WI38 (cell line): Measurements from ENCODE around the gene GTF2F2.

Source experiments
- H3K4me3 ChIP-seq: 2 replicates; pipeline ENCODE4 v1.5.1; 2011; ENCODE audit warnings: low read depth, mild to moderate bottlenecking, control low read depth, low read length
- TF ChIP-seq, protein P1 (sequence below): IDR thresholded peaks from 2 replicates; pipeline ENCODE4 v1.5.1; 2012; ENCODE audit warnings: low read depth, mild to moderate bottlenecking, control low read depth, low read length

The GTF2F2 gene

DNA sequence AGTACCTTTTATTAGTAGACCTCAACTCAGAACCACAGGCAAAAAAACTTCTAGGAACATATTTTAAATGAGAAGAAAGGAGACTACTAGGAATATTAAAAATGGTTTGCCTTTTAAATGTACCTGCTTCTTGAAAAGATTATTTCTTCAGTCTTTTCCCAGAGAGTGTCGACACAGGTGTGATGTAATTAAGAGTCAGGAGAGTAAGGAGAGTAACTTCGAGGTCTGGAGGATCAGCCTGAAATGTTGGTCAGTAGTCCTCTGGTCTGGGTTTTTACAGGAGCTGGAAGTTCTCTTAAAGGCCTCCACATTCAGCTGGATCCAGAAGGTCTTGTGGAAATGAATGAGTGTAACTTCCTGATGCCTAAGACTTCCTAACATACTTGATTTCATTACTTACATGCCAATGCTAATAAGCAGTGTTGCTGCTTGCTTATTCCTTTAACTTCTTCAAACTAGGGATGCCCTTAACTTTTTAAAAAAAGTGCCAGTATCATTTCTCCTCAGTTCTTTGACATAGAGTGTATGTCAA lies 80.5 kb downstream of the GTF2F2 start, which contains the start of gene KCTD4:
Gene KCTD4, minus strand, starts transcription at position 345 of the 532 bp plus-strand sequence. CDS start 6,478 bp downstream, outside the sequence.
- TF ChIP-seq, protein P1, sequence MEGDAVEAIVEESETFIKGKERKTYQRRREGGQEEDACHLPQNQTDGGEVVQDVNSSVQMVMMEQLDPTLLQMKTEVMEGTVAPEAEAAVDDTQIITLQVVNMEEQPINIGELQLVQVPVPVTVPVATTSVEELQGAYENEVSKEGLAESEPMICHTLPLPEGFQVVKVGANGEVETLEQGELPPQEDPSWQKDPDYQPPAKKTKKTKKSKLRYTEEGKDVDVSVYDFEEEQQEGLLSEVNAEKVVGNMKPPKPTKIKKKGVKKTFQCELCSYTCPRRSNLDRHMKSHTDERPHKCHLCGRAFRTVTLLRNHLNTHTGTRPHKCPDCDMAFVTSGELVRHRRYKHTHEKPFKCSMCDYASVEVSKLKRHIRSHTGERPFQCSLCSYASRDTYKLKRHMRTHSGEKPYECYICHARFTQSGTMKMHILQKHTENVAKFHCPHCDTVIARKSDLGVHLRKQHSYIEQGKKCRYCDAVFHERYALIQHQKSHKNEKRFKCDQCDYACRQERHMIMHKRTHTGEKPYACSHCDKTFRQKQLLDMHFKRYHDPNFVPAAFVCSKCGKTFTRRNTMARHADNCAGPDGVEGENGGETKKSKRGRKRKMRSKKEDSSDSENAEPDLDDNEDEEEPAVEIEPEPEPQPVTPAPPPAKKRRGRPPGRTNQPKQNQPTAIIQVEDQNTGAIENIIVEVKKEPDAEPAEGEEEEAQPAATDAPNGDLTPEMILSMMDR, result no peak
- H3K4me3 ChIP-seq, result peak within 1 kb of the TSS; percentile 12; the same call in 1 of the 2 replicates

DNA sequence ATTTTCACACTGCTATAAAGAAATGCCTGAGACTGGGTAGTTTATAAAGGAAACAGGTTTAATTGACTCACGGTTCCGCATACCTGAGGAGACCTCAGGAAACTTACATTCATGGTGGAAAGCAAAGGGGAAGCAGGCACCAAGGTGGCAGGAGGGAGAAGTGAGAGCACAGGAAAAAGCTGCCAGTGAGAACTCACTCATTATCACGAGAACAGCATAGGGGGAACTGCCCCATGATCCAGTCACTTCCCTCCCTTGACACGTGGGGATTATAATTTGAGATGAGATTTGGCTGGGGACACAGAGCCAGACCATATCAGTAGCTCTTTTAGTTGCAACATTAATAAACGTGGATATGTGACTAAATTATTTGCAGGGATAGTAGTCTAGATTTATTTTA lies 84.8 kb downstream of the GTF2F2 start:
- no peak overlapping the region for H3K4me3 ChIP-seq
- TF ChIP-seq, protein P1, result no peak

DNA sequence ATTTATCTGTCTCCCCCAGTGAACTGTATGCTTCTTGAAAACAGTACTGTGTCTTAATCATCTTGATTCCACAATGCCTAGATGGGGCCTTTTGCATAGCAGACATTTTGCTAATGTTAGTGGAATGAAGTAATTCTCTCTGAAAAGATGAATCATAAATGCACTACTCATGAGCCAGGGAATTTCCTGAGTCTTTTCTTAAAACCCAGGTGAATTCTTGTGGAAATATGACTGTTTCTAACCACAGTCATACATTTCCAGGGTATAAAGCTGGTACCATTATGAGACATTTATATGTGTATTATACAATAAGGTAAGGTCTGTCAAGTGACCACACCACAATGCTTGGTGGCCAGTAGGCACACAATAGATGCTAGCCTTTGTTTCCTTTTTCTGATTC lies 86.0 kb downstream of the GTF2F2 start:
- TF ChIP-seq, protein P1, result no peak
- no peak overlapping the region for H3K4me3 ChIP-seq

DNA sequence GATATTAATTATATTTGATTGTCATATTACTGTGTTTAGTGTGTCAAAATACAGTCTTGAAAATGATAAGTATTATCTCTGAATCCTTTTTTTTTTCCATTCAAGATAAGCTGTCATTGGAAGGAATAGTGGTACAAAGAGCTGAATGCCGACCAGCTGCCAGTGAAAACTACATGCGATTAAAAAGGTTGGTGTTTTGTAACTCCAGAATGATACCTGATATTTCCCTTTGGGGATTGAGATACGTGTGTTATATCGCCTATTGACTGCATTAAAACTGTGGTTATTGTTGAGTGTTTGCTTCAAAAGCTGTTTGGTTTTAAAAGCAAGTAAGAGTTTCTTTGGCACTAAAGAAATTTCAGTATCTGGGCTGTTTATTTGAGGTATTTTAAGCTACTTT lies 87.0 kb downstream of the GTF2F2 start:
- peak overlapping the region; percentile 12; the same call in 1 of the 2 replicates for H3K4me3 ChIP-seq
- TF ChIP-seq, protein P1, result no peak

DNA sequence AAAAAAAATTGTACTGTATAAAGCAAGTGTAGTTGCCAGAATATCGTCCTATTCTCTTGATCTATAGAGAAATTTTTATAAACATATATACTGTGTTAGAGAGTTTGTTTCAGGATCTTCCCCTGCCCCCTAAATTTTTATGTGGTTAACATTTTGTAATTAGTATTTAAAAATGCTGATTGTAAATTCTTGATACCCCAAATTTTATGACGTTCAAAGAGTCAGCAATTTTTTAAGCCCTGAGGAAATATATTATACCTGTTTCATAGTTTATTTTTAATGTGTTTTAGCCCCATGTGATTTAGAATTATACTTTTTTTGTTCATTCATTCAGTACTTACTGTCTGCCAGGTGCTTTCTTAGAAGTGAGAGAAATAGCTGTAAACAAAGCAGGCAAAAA lies 87.8 kb downstream of the GTF2F2 start:
- TF ChIP-seq, protein P1, result no peak

DNA sequence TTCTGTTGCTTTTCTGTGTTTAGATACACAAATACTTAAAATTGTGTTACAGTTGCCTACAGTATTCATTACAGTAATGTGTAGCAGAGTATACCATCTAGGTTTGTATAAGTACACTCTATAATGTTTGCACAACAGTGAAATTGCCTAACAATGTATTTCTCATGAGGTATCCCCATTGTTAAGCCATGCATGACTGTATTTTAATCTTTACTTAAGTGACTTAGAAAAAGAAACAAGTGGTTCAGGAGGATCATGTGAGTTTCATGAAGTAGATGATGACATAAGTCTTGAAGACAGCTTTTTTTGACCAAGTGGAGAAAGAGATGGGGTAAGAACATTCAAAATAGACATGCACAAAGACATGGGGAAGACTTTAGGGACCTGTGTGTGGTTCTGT lies 88.9 kb downstream of the GTF2F2 start:
- TF ChIP-seq, protein P1, result no peak
- H3K4me3 ChIP-seq, result no peak overlapping the region

More for the DNA sequence above, 87.8 kb downstream of the GTF2F2 start:
- H3K4me3 ChIP-seq, result no peak overlapping the region

DNA sequence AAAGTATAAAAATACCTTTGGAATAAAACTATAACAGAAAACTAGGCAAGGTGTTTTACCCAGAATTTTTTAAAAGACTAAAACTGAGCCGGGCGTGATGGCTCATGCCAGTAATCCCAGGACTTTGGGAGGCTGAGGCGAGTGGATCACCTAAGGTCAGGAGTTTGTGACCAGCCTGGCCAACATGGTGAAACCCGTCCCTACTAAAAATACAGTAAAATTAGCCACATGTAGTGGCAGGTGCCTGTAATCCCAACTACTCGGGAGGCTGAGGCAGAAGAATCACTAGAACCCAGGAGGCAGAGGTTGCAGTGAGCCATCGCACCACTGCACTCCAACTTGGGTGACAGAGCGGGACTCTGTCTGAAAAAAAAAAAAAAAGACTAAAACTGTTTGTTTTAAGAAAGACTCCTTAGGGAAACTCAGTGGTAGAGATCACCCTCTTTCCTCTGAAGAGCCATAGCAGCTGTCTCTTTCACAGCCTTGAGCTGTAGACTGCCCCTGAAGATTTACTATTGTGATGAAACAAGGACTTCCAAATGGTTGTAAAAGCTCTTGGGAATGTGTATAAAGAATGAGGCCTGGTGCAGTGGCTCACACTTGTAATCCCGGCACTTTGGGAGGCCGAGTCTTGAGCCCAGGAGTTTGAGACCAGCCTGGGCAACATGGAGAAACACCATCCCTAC lies 95.2 kb downstream of the GTF2F2 start:
- TF ChIP-seq, protein P1, result no peak
- no peak overlapping the region for H3K4me3 ChIP-seq
